Embryonic facial prominence (tissue), 1 donor: Measurements from ENCODE around the gene GGTA1.
"Not testable (repeated sequence)": the region's sequence is repeated elsewhere in the genome, so short reads cannot be mapped to it uniquely, and the experiment has no call there.

Experiments used
- DNase-seq: peaks from one replicate; pipeline ENCODE4 v3.0.0-alpha.2; 2016; ENCODE audit errors: extremely low spot score

GGTA1 gene

DNA sequence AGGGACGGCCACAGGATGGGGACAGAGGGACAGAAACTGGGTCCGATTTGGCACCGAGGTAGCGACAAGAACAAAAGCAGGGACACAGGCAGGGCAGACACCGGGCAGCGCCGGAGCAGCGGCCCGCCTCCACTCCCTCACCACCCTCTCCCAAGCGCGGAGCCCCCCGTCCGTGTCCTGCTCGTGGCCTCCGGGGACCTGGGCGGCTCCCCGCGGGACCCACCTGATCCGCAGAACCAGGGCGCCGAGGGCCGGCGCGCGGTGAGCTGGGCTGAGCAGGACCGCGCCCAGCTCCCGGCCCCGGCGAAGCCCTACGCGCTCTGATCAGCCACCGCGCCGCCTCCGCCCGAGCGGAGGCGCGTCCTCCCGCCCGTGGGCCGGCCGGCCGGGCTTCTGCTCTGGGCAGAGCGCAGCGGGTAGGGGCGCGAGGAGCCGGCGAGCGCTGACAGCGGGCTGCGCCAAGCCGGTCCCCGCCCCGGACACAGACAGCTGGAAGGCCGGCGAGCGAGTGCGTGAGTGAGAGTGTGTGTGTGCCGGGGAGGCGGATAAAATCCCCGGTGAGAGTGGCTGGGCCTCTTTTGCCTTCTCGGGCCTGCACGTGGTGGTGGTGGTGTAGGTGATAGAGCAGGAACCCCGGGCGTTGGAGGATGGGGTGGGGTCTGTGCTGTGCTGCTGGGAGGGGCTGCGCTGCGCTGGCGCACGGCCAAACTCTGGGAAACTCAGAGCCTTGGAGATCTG, at the start of gene GGTA1:
GGTA1 (minus strand) TSS at position 418 of the 738 bp plus-strand sequence. CDS start 31,922 bp downstream, outside the sequence.
- peak; percentile 43 for DNase-seq

DNA sequence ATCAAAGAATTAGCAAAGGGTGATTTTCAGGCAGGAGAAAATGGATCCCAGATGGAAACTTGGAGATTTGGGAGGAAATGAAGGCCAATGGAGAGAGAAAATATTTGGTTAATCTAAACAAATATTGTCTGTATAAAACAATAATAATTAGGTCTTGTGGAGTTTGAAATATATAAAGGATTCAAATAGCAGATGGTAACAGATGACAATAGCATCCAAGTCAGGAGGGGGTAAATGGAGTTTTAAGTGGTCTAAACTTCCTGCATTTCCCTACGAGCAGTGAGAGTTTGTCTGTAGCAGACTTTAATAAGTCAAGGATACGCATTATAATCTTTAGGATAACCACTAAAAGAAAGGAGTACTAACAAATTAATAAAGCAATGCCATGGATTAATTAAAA, 49.0 kb upstream of the GGTA1 start:
- no peak for DNase-seq

GRCh38 chr9:121545875-121546423, 46.3 kb upstream of the GGTA1 start:
- DNase-seq: no peak

DNA sequence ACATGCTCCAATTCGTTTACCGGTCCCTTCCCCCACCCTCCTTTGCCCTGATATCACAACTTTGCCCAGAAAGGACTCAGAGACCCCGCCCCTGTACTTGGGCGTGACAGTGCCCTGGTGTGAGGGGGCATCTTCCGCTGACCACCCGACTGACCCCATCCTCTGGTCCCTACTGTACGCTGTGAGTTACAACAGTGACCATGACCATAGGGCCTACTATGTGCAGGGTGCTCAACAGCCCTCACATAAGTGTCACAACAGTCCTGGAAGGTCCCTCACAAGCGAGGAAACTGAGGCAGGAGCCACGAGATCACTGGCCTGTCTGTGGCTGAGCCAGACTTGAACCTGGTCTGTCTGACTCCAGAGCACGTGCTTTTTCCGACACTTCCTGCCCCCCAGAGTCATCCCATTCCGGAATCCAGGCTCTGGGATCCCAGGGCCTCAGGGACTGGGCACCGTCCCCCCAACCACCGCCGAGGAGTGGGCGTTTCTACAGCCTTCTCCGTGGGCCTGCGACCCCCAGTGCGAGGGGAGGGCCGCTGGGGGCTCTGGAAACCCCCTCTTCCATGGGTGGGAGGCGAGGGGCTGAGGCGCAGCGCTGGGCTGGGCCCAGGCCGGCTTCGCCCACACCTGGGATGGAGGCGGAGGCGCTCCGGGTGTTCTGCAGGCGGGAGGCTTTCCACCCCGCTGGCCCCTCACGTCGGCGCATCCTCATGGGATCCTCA, 45.7 kb upstream of the GGTA1 start:
- no peak for DNase-seq

DNA sequence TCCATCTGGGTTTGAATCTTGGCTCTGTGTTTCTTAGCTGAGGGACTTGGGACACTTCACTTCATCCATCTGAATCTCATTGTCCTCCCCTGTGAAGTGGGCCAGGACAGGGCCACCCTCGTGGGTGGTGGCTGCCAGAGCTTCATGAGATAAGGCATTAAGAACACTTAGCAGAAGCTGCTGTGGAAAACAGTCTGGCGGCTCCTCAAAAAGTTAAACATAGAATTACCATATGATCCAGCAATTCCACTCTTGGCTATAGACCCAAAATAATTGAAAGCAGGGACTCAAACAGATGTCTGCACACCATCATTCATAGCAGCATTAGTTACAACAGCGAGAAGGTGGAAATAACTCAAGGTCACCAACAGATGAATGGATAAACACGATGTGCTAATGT, 42.4 kb upstream of the GGTA1 start:
- no peak for DNase-seq

GRCh38 chr9:121541256-121541655, 41.6 kb upstream of the GGTA1 start:
- no peak for DNase-seq

DNA sequence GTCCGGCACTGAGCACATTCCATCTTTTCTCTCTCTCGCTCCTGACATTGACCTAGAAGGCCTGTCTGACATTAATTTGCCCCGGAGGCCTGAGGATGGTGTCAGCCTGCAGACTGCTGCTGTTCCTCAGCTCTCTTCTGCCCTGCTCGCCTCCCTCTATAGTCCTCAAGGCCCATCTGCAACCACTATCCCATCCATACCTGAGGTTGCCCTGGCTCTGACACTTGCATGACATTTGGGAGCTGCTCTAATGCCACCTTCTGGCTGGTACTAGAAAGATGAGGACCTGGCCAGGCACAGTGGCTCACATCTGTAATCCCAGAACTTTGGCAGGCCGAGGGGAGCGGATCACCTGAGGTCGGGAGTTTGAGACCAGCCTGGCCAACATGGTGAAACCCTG, 38.6 kb upstream of the GGTA1 start:
- DNase-seq: no peak

GRCh38 chr9:121537283-121537682, 37.6 kb upstream of the GGTA1 start:
- DNase-seq: no peak

DNA sequence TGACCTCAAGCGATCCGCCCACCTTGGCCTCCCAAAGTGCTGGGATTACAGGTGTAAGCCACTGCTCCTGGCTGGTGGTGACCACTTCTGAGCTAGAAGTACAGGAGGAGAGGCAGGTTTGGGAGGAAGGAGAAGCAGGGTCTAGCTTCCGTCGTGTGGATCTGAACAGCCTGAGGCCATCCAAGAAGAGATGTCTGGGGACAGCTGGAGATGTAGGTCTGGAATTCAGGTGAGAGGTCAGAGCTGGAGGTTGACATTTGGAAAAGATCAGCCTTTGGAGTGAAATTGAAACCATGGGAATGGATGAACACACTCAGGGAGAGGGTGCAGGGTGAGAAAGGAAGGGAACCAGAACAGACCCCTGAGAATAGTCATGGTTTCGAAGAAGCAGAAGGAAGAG, 33.2 kb upstream of the GGTA1 start:
- no peak for DNase-seq

DNA sequence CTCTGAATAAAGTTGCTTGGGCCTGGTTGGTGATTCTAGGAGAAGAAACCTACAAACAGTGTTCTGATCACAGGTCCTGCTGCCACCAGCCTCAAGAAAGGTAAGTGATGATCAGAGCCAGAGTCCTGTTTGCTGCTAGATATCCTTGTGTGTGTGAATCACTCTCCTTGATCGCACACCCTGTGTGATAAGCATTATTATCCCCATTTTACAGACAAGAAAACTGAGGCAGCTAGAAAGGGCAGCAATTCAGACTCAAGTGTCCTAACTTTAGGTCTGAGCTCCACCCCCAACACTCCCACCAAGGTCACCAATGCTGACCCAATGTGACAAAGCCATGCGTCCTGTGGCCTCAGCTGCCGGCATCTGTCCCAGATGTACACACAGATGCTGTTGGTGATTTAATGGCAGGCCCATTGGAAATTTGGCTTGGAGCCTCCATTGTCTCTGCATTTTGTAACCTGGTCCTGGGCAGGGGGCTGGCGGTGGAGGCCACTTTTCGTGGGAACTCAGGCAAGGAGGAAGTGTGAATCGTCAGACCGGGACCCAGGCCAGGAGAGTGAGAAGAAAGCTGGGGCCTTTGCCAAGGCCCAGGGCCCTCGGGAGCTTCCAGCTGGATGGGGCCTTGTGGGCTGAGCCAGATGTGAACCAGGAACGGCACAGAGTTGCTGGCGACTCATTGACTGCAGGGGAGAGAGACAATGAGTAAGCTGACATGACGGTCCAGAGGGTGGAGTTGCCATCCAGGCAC, 29.8 kb upstream of the GGTA1 start:
- DNase-seq: no peak

- DNase-seq: no peak
Observed at GRCh38 chr9:121528642-121529041, 29.0 kb upstream of the GGTA1 start.

GRCh38 chr9:121527371-121527770, 27.7 kb upstream of the GGTA1 start:
- no peak for DNase-seq

- DNase-seq: not testable (repeated sequence)
Observed at GRCh38 chr9:121519688-121520087, 20.0 kb upstream of the GGTA1 start.

- DNase-seq: no peak
Observed at GRCh38 chr9:121518634-121519033, 19.0 kb upstream of the GGTA1 start.

- DNase-seq: not testable (repeated sequence)
Observed at GRCh38 chr9:121513166-121513565, 13.5 kb upstream of the GGTA1 start.

- no peak for DNase-seq
Observed at GRCh38 chr9:121510766-121511550, 11.3 kb upstream of the GGTA1 start.

- DNase-seq: no peak
Observed at GRCh38 chr9:121509180-121509579, 9.5 kb upstream of the GGTA1 start.

- no peak for DNase-seq
Observed at GRCh38 chr9:121508415-121508814, 8.8 kb upstream of the GGTA1 start.

- no peak for DNase-seq
Observed at GRCh38 chr9:121505903-121506735, 6.5 kb upstream of the GGTA1 start.

- DNase-seq: no peak
Observed at GRCh38 chr9:121503444-121503843, 3.8 kb upstream of the GGTA1 start.

DNA sequence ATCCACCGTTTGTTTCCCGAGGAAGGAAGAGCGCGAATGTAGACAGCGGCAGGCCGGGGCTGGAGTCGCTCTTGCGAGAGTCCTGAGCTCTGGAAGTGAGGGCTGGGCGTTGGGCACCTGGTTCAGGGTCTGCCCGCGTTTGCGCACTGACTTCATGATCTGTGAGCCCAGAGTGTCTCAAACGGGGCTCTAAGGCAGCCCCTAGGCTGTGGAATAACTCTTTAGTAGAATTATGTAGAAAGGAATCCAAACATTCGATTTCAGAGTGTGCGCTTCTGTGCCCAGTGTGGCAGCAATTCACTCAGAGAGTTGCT, 478 bp upstream of the GGTA1 start:
- DNase-seq: no peak
